ENCODE results near the gene RNF152.

- no peak for TF ChIP-seq CTCF (IDR thresholded peaks at IDR 0.05; ENCODE audit: low read depth, low read length, poor library complexity, severe bottlenecking)
- no peak for TF ChIP-seq EZH2phosphoT487 (IDR thresholded peaks at IDR 0.05; ENCODE audit: borderline replicate concordance, low read length)
Measured at GRCh38 chr18:61844726-61845125, 48.1 kb downstream of the RNF152 start.

All from DOHH2 (cell line).